K562 (cell line): ENCODE results near the gene ITGA3. TPM values are rescaled to one million over a fixed set of nuclear protein-coding genes. Genes with fewer than 3 reads are reported as not detected.

Source experiments
- ATAC-seq: fragments of 200-7000 bp; cut with Tn5 transposase; 3 replicates; pipeline ENCODE4 v1.9.1; 2020; ENCODE audit warnings: moderate library complexity
- BruUV-seq: library from RNA; stranded (reverse); fragments of 400-500 nt; replicated peaks from 2 replicates; lab custom pipeline; 2021; lab: Mats Ljungman, UMichigan
- CTCF ChIA-PET: fragments of 300-600 bp; formaldehyde crosslinking; extraction: SDS; loops from one replicate; lab custom pipeline; 2021; ENCODE audit warnings: low intra/inter-chr PET ratio; lab: Yijun Ruan, JAX
- POLR2A ChIA-PET: fragments of 300-600, 350-650 bp; sonication (Branson Sonifier 250); formaldehyde crosslinking; extraction: SDS; loops from one replicate; lab custom pipeline; 2021; ENCODE audit warnings: antibody characterized with exemption, inconsistent platforms; lab: Yijun Ruan, JAX
- DNase-seq, 4 experiments: peaks; one replicate each; pipeline versions ENCODE4 v3.0.0 to v3.0.0-alpha.2; 2011 to 2018; ENCODE audit warnings: low spot score in 3 of 4, mixed read lengths in 3 of 4; ENCODE audit errors: extremely low read depth in 1 of 4
- FAIRE-seq: peaks from 2 replicates; lab custom pipeline; 2011; peaks lifted over from hg19 to GRCh38; lab: Jason Lieb, UNC
- H2AFZ ChIP-seq: 2 replicates; pipeline ENCODE4 v1.6.0; 2011; ENCODE audit warnings: low read depth, low read length, control low read depth, inconsistent platforms
- H3K27ac ChIP-seq: fragments of 200-600 bp; 3 replicates; pipeline ENCODE4 v1.8.0; 2011; ENCODE audit warnings: low read depth, mild to moderate bottlenecking, control low read depth, inconsistent platforms, low read length, moderate library complexity, mixed read lengths; ENCODE audit errors: extremely low read depth
- H3K27me3 ChIP-seq, 2 experiments: fragments of 300-600 bp in 1 of 2; 2 replicates in 1 of 2; 3 replicates in 1 of 2; pipeline versions ENCODE4 v1.6.0 to v1.8.0; 2011; ENCODE audit warnings: inconsistent platforms in 2 of 2, low read length in 2 of 2, mild to moderate bottlenecking in 1 of 2, mixed read lengths in 1 of 2, moderate library complexity in 1 of 2; ENCODE audit not compliant: control insufficient read depth in 2 of 2, insufficient read depth in 2 of 2
- H3K36me3 ChIP-seq: fragments of 300-600 bp; 3 replicates; pipeline ENCODE4 v1.8.0; 2011; ENCODE audit warnings: mild to moderate bottlenecking, low read length, inconsistent platforms; ENCODE audit not compliant: control insufficient read depth, insufficient read depth
- H3K4me1 ChIP-seq, 2 experiments: fragments of 200-600 bp in 1 of 2; replicated peaks in 1 of 2; 2 replicates in 1 of 2; 3 replicates in 1 of 2; pipeline versions ENCODE4 v1.5.1 to v1.8.0; 2011; ENCODE audit warnings: inconsistent platforms in 2 of 2, low read length in 2 of 2, mild to moderate bottlenecking in 1 of 2, mixed read lengths in 1 of 2, moderate library complexity in 1 of 2; ENCODE audit not compliant: control insufficient read depth in 2 of 2, insufficient read depth in 2 of 2
- H3K4me2 ChIP-seq: 2 replicates; pipeline ENCODE4 v1.6.1; 2011; ENCODE audit warnings: low read length, control low read depth, inconsistent platforms, mixed read lengths; ENCODE audit not compliant: insufficient read depth
- H3K4me3 ChIP-seq: fragments of 200-600 bp; sonication (generic), shearing (Covaris generic); 2 replicates; pipeline ENCODE4 v1.5.1; 2016; ENCODE audit warnings: control low read depth, inconsistent platforms
- H3K79me2 ChIP-seq: fragments of 200-600 bp; 3 replicates; pipeline ENCODE4 v1.8.0; 2011; ENCODE audit warnings: low read length, inconsistent platforms; ENCODE audit not compliant: control insufficient read depth, insufficient read depth
- H3K9ac ChIP-seq, 2 experiments: 2 replicates each; pipeline versions ENCODE4 v1.6.0 to v1.6.1; 2011; ENCODE audit warnings: low read depth in 2 of 2, low read length in 2 of 2, control low read depth in 1 of 2, inconsistent platforms in 1 of 2, mild to moderate bottlenecking in 1 of 2, mixed read lengths in 1 of 2; ENCODE audit not compliant: insufficient read depth in 1 of 2
- H3K9me1 ChIP-seq: one replicate; pipeline ENCODE4 v1.6.0; 2011; ENCODE audit warnings: inconsistent platforms, mild to moderate bottlenecking, low read length, moderate library complexity; ENCODE audit not compliant: control insufficient read depth, insufficient read depth
- H3K9me3 ChIP-seq: replicated peaks from 2 replicates; pipeline ENCODE4 v1.5.1; 2011; ENCODE audit warnings: low read depth, low read length, inconsistent platforms; ENCODE audit not compliant: control insufficient read depth, insufficient read depth
- H4K20me1 ChIP-seq: replicated peaks from 2 replicates; pipeline ENCODE4 v1.6.1; 2011; ENCODE audit warnings: low read length, inconsistent platforms, mixed read lengths; ENCODE audit not compliant: control insufficient read depth, insufficient read depth
- JUN ChIP-seq, 2 experiments: sonication (generic) in 1 of 2; formaldehyde crosslinking in 1 of 2; IDR thresholded peaks; 2 replicates each; pipeline versions ENCODE4 v1.6.1 to v1.8.0; 2012 to 2022; ENCODE audit warnings: borderline replicate concordance in 2 of 2, mild to moderate bottlenecking in 2 of 2, improper control_type of control experiment in 1 of 2, low read depth in 1 of 2, low read length in 1 of 2, missing genetic modification reagents in 1 of 2
- PHF20 ChIP-seq: fragments of 450-650 bp; IDR thresholded peaks from 2 replicates; pipeline ENCODE4 v1.6.1; 2018; ENCODE audit not compliant: partially characterized antibody
- ZNF449 ChIP-seq: fragments of 250-450 bp; sonication (Bioruptor Pico); IDR thresholded peaks from 2 replicates; pipeline ENCODE4 v1.8.0; 2022; ENCODE audit warnings: moderate library complexity, mild to moderate bottlenecking, inconsistent platforms
- WGBS: fragments of 100-300 bp; shearing (Covaris generic); methylation state at CpG from one replicate; pipeline ENCODE4 v1.1.6; 2016; ENCODE audit warnings: low coverage, mixed read lengths; ENCODE audit not compliant: insufficient coverage; ENCODE audit errors: missing lambda C conversion rate; 5-methylcytosine and 5-hydroxymethylcytosine counted together
- in situ Hi-C: fragments of 300-500 bp; cut with MboI; formaldehyde crosslinking; loops from 4 replicates; pipeline ENCODE4 v1.15.0; 2018; ENCODE audit warnings: inconsistent platforms, mixed read lengths
- intact Hi-C: fragments of 100-400 bp; cut with micrococcal nuclease; formaldehyde crosslinking; loops from 2 replicates; pipeline ENCODE4 v1.14.2; 2022
- polyA plus RNA-seq, 8 experiments: library from polyadenylated mRNA; depleted of rRNA in 4 of 8; stranded (reverse) in 5 of 8; unstranded in 3 of 8; fragments of >200 nt; fragmentation: Nextera tagmentation in 2 of 8; fragmentation: Illumina TruSeq in 1 of 8; extraction: Ambion mirVana in 2 of 8; extraction: Trizol in 1 of 8; gene quantifications; 2 replicates each; pipeline versions ENCODE4 v1.2.1 to v1.2.3, GENCODE V29; 2011 to 2014; ENCODE audit warnings: inconsistent platforms in 1 of 8, missing spikeins in 1 of 8
- total RNA-seq, 7 experiments: library from RNA; depleted of rRNA in 6 of 7; stranded (reverse); fragments of >200 nt in 6 of 7; fragmentation: Illumina TruSeq in 2 of 7; extraction: Trizol in 2 of 7; gene quantifications; 2 replicates each; pipeline versions ENCODE4 v1.2.1 to v1.2.3, GENCODE V29; 2011 to 2021; ENCODE audit warnings: low replicate concordance in 1 of 7

ITGA3 gene
- total and polyA plus RNA-seq, 9 of the 15 experiments (the other 6 are each of a cell fraction or from before 2014, with no cell fraction given), result 0.03 to 0.75 (median 0.14) TPM; not detected in 2

DNA sequence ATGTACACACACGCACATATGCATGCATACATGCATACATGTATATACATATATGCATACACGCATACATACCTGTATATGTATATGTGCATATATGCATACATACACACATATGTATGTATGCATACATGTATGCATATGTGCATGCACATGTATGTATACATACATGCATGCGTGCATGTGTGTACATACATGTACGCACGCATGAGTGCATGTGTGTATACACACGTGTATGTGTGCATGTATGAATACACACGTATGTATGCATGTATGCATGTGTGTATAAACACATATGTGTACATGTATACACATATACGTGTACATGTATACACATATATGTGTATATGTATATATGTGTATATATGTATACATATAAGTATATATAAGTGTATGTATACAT is 32.4 kb upstream of the ITGA3 start:
- Histone ChIP-seq H3K36me3 (no peaks in the 10 kb centered on the region), H3K4me3 (no peak overlapping the region), H3K9me1 (no peaks in the 10 kb centered on the region), H4K20me1 (0 out of 2 replicates have a peak, but pooled peaks cover 1% of the 10 kb centered on the region), H3K4me1 (peaks cover 0 to 4% of the 10 kb centered on the region in 2 experiments; a peak in 2 of 5 replicates), H3K27ac (no peak overlapping the region), H3K27me3 (peaks cover 0 to 5% of the 10 kb centered on the region in 2 experiments; a peak in 3 of 5 replicates), H2AFZ (no peak overlapping the region), H3K9me3 (peaks cover 15% of the 10 kb centered on the region), H3K79me2 (no peaks in the 10 kb centered on the region), H3K9ac (no peak overlapping the region), H3K4me2 (no peak overlapping the region)
- ChIA-PET POLR2A (no interaction called here), CTCF (no interaction called here)
- DNase-seq (no peak), ATAC-seq (no peak), FAIRE-seq (no peak)
- no TSS peak for BruUV-seq
- intact Hi-C loops (no loop called here), in situ Hi-C loops (no loop called here)
- 35% methylated on average over 8 of the region's 8 CpGs for WGBS
- no peak for TF ChIP-seq JUN (IDR thresholded peaks at IDR 0.05; ENCODE audit: borderline replicate concordance, low read depth, low read length)
- no peak for TF ChIP-seq JUN (CRISPR knock-in tag; IDR thresholded peaks at IDR 0.05; ENCODE audit: borderline replicate concordance)
- peak; percentile 58 for TF ChIP-seq PHF20

GRCh38 chr17:50024808-50025207 is 31.1 kb upstream of the ITGA3 start:
- intact Hi-C loops, result no loop called here
- no peak overlapping the region for H3K27ac ChIP-seq
- H3K79me2 ChIP-seq, result no peaks in the 10 kb centered on the region
- H3K4me3 ChIP-seq, result no peak overlapping the region
- peaks cover 0 to 4% of the 10 kb centered on the region in 2 experiments; a peak in 2 of 5 replicates for H3K4me1 ChIP-seq
- H3K9me1 ChIP-seq, result no peaks in the 10 kb centered on the region
- no peak overlapping the region for H2AFZ ChIP-seq
- DNase-seq, result no peak
- peaks cover 0 to 11% of the 10 kb centered on the region in 2 experiments; a peak in 2 of 5 replicates for H3K27me3 ChIP-seq
- in situ Hi-C loops, result no loop called here
- no peak for FAIRE-seq
- no peak for ATAC-seq
- ChIA-PET CTCF (no interaction called here), POLR2A (no interaction called here)
- 2% methylated on average over 7 of the region's 7 CpGs for WGBS
- peaks cover 15% of the 10 kb centered on the region for H3K9me3 ChIP-seq
- TF ChIP-seq ZNF449 (CRISPR knock-in tag), result no peak
- TF ChIP-seq PHF20, result peak; percentile 26
- 0 out of 2 replicates have a peak, but pooled peaks cover 4% of the 10 kb centered on the region for H4K20me1 ChIP-seq
- H3K9ac ChIP-seq, result no peak overlapping the region
- no peaks in the 10 kb centered on the region for H3K36me3 ChIP-seq
- H3K4me2 ChIP-seq, result no peak overlapping the region
- BruUV-seq, result no TSS peak
